Measurements from ENCODE around the gene TSHZ2. TPM values are rescaled to one million over a fixed set of nuclear protein-coding genes. Genes with fewer than 3 reads are reported as not detected.

TSHZ2 gene
- total RNA-seq, 1 experiment from 2014 or later, result 0.20 TPM

DNA sequence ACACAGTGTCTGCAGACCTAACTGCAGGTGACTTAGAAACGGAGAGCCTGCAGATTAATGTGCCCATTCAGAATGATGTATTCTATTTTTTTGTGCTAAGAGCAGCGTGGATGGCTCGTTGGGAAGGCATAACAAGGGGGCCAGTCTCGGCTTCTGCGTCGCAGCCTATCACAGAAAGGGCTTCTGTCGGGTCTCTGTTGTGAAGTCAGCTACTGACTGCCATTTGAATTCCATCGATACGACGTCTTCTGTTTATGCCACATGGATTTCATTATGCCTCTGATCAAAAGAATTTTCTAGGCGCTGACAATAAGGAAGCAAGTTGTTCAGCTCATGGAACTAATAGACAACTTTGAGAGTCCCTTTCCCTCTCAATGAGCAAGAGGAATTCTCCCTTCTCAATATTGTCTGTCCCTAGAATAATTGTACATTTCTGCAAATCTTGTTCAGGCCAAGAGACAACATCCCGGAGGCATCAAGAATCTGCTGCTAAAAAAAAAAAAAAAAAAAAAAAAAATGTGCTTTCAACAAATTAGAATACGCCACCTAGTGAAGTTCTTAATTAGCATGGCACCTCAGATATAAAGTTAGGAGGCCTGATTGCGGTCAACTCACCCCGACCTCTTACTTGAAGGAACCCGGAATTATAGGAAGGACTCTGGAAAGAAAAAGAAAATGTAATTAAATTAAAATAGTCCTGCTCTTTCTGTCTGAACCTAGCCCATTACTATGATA lies 223.9 kb downstream of the TSHZ2 start (continued):
- TF ChIP-seq, protein P1, sequence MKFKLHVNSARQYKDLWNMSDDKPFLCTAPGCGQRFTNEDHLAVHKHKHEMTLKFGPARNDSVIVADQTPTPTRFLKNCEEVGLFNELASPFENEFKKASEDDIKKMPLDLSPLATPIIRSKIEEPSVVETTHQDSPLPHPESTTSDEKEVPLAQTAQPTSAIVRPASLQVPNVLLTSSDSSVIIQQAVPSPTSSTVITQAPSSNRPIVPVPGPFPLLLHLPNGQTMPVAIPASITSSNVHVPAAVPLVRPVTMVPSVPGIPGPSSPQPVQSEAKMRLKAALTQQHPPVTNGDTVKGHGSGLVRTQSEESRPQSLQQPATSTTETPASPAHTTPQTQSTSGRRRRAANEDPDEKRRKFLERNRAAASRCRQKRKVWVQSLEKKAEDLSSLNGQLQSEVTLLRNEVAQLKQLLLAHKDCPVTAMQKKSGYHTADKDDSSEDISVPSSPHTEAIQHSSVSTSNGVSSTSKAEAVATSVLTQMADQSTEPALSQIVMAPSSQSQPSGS (CRISPR knock-in tag; IDR thresholded peaks at IDR 0.05; ENCODE audit: borderline replicate concordance, low read depth), result no peak

DNA sequence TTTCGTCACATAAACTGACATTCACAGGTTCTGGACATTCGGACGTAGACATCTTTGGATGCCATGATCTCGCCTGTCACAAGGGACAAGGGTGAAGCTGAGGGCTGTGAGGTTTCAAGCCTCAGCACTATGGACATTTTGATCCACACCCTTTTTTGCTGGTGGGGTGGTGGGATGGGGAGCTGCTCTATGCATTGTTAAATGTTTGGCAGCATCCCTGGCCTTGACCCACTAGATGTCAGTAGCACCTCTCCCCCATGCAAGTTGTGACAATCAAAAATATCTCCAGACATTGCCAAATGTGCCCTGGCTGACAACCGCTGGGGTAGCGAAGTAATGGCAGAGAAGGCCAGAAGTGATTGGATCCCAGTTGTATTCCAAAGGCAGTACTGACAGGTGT lies 229.4 kb downstream of the TSHZ2 start:
- no peaks in the 10 kb centered on the region for H3K27me3 Mint-ChIP-seq (ENCODE audit: low read depth)
- CTCF ChIA-PET, result interaction anchor here (1.0 to 1.7 kb wide), 4 partner anchors 15 to 40 kb away, joined by 3 to 7 read pairs (median 4); no protein-coding TSS in a partner anchor
- TF ChIP-seq NFATC4 (CRISPR knock-in tag; IDR thresholded peaks at IDR 0.05) (no peak), GTF2I (CRISPR knock-in tag; conservative IDR thresholded peaks at IDR 0.05) (no peak), ERG (CRISPR knock-in tag; IDR thresholded peaks at IDR 0.05) (no peak), ZNF232 (CRISPR knock-in tag; IDR thresholded peaks at IDR 0.05) (no peak), CBFB (CRISPR knock-in tag; IDR thresholded peaks at IDR 0.05; ENCODE audit: low read depth) (no peak), ZNF425 (CRISPR knock-in tag; conservative IDR thresholded peaks at IDR 0.05) (no peak), ZNF281 (CRISPR knock-in tag; IDR thresholded peaks at IDR 0.05) (no peak), TP53 (CRISPR knock-in tag; IDR thresholded peaks at IDR 0.05) (no peak), TEAD4 (CRISPR knock-in tag; IDR thresholded peaks at IDR 0.05) (no peak), FOXJ3 (CRISPR knock-in tag; IDR thresholded peaks at IDR 0.05; ENCODE audit: borderline replicate concordance) (no peak), HMGA2 (CRISPR knock-in tag; IDR thresholded peaks at IDR 0.05) (no peak), ZNF423 (CRISPR knock-in tag; IDR thresholded peaks at IDR 0.05) (no peak), SP1 (CRISPR knock-in tag; conservative IDR thresholded peaks at IDR 0.05) (no peak), ZNF317 (CRISPR knock-in tag; IDR thresholded peaks at IDR 0.05; ENCODE audit: borderline replicate concordance, low read depth) (no peak), IRF2 (CRISPR knock-in tag; IDR thresholded peaks at IDR 0.05; ENCODE audit: borderline replicate concordance, low read depth) (no peak), ZNF396 (CRISPR knock-in tag; IDR thresholded peaks at IDR 0.05; ENCODE audit: borderline replicate concordance) (no peak)
- TF ChIP-seq, protein P2, sequence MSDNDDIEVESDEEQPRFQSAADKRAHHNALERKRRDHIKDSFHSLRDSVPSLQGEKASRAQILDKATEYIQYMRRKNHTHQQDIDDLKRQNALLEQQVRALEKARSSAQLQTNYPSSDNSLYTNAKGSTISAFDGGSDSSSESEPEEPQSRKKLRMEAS (CRISPR knock-in tag; IDR thresholded peaks at IDR 0.05), result no peak
- TF ChIP-seq, protein P3, sequence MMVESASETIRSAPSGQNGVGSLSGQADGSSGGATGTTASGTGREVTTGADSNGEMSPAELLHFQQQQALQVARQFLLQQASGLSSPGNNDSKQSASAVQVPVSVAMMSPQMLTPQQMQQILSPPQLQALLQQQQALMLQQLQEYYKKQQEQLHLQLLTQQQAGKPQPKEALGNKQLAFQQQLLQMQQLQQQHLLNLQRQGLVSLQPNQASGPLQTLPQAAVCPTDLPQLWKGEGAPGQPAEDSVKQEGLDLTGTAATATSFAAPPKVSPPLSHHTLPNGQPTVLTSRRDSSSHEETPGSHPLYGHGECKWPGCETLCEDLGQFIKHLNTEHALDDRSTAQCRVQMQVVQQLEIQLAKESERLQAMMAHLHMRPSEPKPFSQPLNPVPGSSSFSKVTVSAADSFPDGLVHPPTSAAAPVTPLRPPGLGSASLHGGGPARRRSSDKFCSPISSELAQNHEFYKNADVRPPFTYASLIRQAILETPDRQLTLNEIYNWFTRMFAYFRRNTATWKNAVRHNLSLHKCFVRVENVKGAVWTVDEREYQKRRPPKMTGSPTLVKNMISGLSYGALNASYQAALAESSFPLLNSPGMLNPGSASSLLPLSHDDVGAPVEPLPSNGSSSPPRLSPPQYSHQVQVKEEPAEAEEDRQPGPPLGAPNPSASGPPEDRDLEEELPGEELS (CRISPR knock-in tag; IDR thresholded peaks at IDR 0.05), result no peak
- H3K9me3 Mint-ChIP-seq, result no peaks in the 10 kb centered on the region
- no peaks in the 10 kb centered on the region for H3K36me3 Mint-ChIP-seq
- no peak overlapping the region for H3K27ac Mint-ChIP-seq
- no peaks in the 10 kb centered on the region for H3K4me1 Mint-ChIP-seq
- POLR2A ChIA-PET, result no interaction called here
- DNase-seq (ENCODE audit: low spot score), result no peak
- peak; percentile 30; the same call in 1 of the 2 replicates for ATAC-seq
- H3K4me3 Mint-ChIP-seq, result no peak overlapping the region

All from WTC11 (cell line).